GF-D8 (cell line): ENCODE data around the gene SSUH2.

ENCODE experiments used
- DNase-seq: peaks from one replicate; lab custom pipeline; 2025; lab: John Stamatoyannopoulos, UW

Gene SSUH2

GRCh38 chr3:8579943-8580342 is 64.7 kb downstream of the SSUH2 start:
- DNase-seq, result no peak

- no peak for DNase-seq
These were observed 65.5 kb downstream of the SSUH2 start for GRCh38 chr3:8579096-8579495.

GRCh38 chr3:8578282-8578681 is 66.3 kb downstream of the SSUH2 start:
- DNase-seq, result no peak

- DNase-seq, result no peak
These were observed 67.6 kb downstream of the SSUH2 start for GRCh38 chr3:8576841-8577571.

GRCh38 chr3:8576436-8576835 is 68.2 kb downstream of the SSUH2 start:
- DNase-seq, result no peak

- no peak for DNase-seq
These were observed 69.1 kb downstream of the SSUH2 start for GRCh38 chr3:8575364-8576104.

GRCh38 chr3:8574670-8575322 is 69.8 kb downstream of the SSUH2 start:
- DNase-seq, result no peak

- no peak for DNase-seq
These were observed 70.4 kb downstream of the SSUH2 start for GRCh38 chr3:8574040-8574669.

- no peak for DNase-seq
These were observed 71.2 kb downstream of the SSUH2 start for GRCh38 chr3:8573342-8573926.

GRCh38 chr3:8571256-8571655 is 73.3 kb downstream of the SSUH2 start:
- DNase-seq, result no peak
